Measurements from ENCODE around the gene CTNNA2. TPM values are rescaled to one million over a fixed set of nuclear protein-coding genes. Genes with fewer than 3 reads are reported as not detected.
A peak's percentile ranks its signal among the peaks of the same experiment; 100 is the strongest.

CTNNA2 gene
- total and polyA plus RNA-seq, 9 of the 15 experiments (the other 6 are each of a cell fraction or from before 2014, with no cell fraction given), result 0.03 to 0.40 (median 0.15) TPM

GRCh38 chr2:80322958-80323357 is 810.1 kb downstream of the CTNNA2 start:
- Histone ChIP-seq H3K36me3 (ENCODE audit: control insufficient read depth, insufficient read depth, low read length) (no peaks in the 10 kb centered on the region), H3K9me3 (replicated peaks; ENCODE audit: control insufficient read depth, insufficient read depth, low read depth, low read length) (no peaks in the 10 kb centered on the region), H3K9me1 (ENCODE audit: control insufficient read depth, insufficient read depth, low read length) (no peaks in the 10 kb centered on the region), H3K9ac (ENCODE audit: insufficient read depth in 1 of 2, low read depth in 2 of 2, low read length in 2 of 2) (no peak overlapping the region), H4K20me1 (replicated peaks; ENCODE audit: control insufficient read depth, insufficient read depth, low read length) (no peaks in the 10 kb centered on the region), H3K4me3 (no peak overlapping the region), H2AFZ (ENCODE audit: low read depth, low read length) (no peak overlapping the region), H3K79me2 (ENCODE audit: control insufficient read depth, insufficient read depth, low read length) (no peaks in the 10 kb centered on the region), H3K27me3 (ENCODE audit: control insufficient read depth in 2 of 2, insufficient read depth in 2 of 2, low read length in 2 of 2) (peaks cover 6 to 13% of the 10 kb centered on the region in 2 experiments; a peak in 3 of 5 replicates), H3K4me2 (ENCODE audit: insufficient read depth, low read length) (peak overlapping the region; percentile 12; the same call in 1 of the 2 replicates), H3K27ac (ENCODE audit: extremely low read depth, low read depth, low read length) (no peak overlapping the region), H3K4me1 (replicated peaks in 1 of 2; ENCODE audit: control insufficient read depth in 2 of 2, insufficient read depth in 2 of 2, low read length in 2 of 2) (peaks cover 0 to 6% of the 10 kb centered on the region in 2 experiments; a peak in 3 of 5 replicates)
- WGBS (ENCODE audit: insufficient coverage, low coverage, missing lambda C conversion rate), result 2% methylated on average over 14 of the region's 14 CpGs
- no peak for ATAC-seq
- in situ Hi-C loops (cut with MboI), result no loop called here
- TF ChIP-seq TBL1XR1 (IDR thresholded peaks at IDR 0.05; ENCODE audit: low read length in 2 of 2) (no peak), ZNF512 (tag; IDR thresholded peaks at IDR 0.05) (0 out of 2 replicates have a peak, but pooled peaks have one; percentile 29)
- no TSS peak for BruUV-seq (replicated peaks)
- POLR2A ChIA-PET, result no interaction called here
- no peak for FAIRE-seq
- DNase-seq (ENCODE audit: extremely low read depth in 1 of 4, low spot score in 3 of 4), result no peak
- CTCF ChIA-PET (ENCODE audit: low intra/inter-chr PET ratio), result no interaction called here
- intact Hi-C loops (cut with micrococcal nuclease), result loop anchor here (10.0 kb wide), 1 partner anchor 388 kb away; no protein-coding TSS in a partner anchor

DNA sequence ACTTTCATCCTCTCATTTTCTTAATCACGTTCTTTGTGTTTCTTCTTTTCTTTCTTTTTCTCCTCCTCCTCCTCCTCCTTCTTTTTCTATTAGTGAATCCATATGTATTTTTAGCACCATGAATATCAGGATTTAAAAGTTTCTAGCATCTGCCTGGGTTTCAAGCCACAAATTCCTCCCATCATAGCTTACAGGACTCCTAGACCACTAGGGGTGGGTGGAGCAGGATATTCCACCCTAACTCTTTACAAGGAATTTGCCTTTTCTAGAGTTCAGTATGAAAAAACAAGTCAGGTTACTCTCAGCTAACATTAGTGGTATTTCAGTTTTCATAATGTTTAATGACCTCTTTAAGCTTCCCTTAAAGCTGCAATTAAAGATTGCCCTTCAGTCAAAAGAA is 810.8 kb downstream of the CTNNA2 start:
- no peaks in the 10 kb centered on the region for H4K20me1 ChIP-seq (replicated peaks; ENCODE audit: control insufficient read depth, insufficient read depth, low read length)
- in situ Hi-C loops (cut with MboI) (no loop called here), intact Hi-C loops (cut with micrococcal nuclease) (loop anchor here (10.0 kb wide), 1 partner anchor 389 kb away; no protein-coding TSS in a partner anchor)
- ATAC-seq (no peak), DNase-seq (ENCODE audit: extremely low read depth in 1 of 4, low spot score in 3 of 4) (no peak), FAIRE-seq (no peak)
- H3K27me3 ChIP-seq (ENCODE audit: control insufficient read depth in 2 of 2, insufficient read depth in 2 of 2, low read length in 2 of 2), result peaks cover 6 to 13% of the 10 kb centered on the region in 2 experiments; a peak in 3 of 5 replicates
- no peak overlapping the region for H3K4me2 ChIP-seq (ENCODE audit: insufficient read depth, low read length)
- no peak overlapping the region for H3K9ac ChIP-seq (ENCODE audit: insufficient read depth in 1 of 2, low read depth in 2 of 2, low read length in 2 of 2)
- no peak overlapping the region for H3K4me3 ChIP-seq
- no peak overlapping the region for H3K27ac ChIP-seq (ENCODE audit: extremely low read depth, low read depth, low read length)
- H3K9me1 ChIP-seq (ENCODE audit: control insufficient read depth, insufficient read depth, low read length), result no peaks in the 10 kb centered on the region
- no peaks in the 10 kb centered on the region for H3K79me2 ChIP-seq (ENCODE audit: control insufficient read depth, insufficient read depth, low read length)
- ChIA-PET CTCF (ENCODE audit: low intra/inter-chr PET ratio) (no interaction called here), POLR2A (no interaction called here)
- no peaks in the 10 kb centered on the region for H3K36me3 ChIP-seq (ENCODE audit: control insufficient read depth, insufficient read depth, low read length)
- peaks cover 0 to 6% of the 10 kb centered on the region in 2 experiments; a peak in 3 of 5 replicates for H3K4me1 ChIP-seq (replicated peaks in 1 of 2; ENCODE audit: control insufficient read depth in 2 of 2, insufficient read depth in 2 of 2, low read length in 2 of 2)
- no peak overlapping the region for H2AFZ ChIP-seq (ENCODE audit: low read depth, low read length)
- H3K9me3 ChIP-seq (replicated peaks; ENCODE audit: control insufficient read depth, insufficient read depth, low read depth, low read length), result no peaks in the 10 kb centered on the region
- BruUV-seq (replicated peaks), result no TSS peak
- 0% methylated on average over 1 of the region's 1 CpG for WGBS (ENCODE audit: insufficient coverage, low coverage, missing lambda C conversion rate)
- TF ChIP-seq ELK1 (CRISPR knock-in tag; IDR thresholded peaks at IDR 0.05) (no peak), MCM2 (IDR thresholded peaks at IDR 0.05; ENCODE audit: low read depth) (no peak), RBBP5 (IDR thresholded peaks at IDR 0.05; ENCODE audit: borderline replicate concordance, insufficient read depth, low read length, poor library complexity, severe bottlenecking) (no peak), TSC22D4 (tag; IDR thresholded peaks at IDR 0.05) (no peak), ETV1 (tag; conservative IDR thresholded peaks at IDR 0.05; ENCODE audit: low read depth) (no peak), PPARD (CRISPR knock-in tag; IDR thresholded peaks at IDR 0.05) (no peak), CHD1 (IDR thresholded peaks at IDR 0.05; ENCODE audit: low read length) (no peak), CBX5 (IDR thresholded peaks at IDR 0.05; ENCODE audit: borderline replicate concordance, low read depth) (no peak), CHCHD3 (CRISPR knock-in tag; IDR thresholded peaks at IDR 0.05) (no peak), ATF7 (IDR thresholded peaks at IDR 0.05) (no peak)
- TF ChIP-seq, protein P1, sequence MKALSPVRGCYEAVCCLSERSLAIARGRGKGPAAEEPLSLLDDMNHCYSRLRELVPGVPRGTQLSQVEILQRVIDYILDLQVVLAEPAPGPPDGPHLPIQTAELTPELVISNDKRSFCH (CRISPR knock-in tag; IDR thresholded peaks at IDR 0.05), result no peak
- TF ChIP-seq, protein P1 (tag; IDR thresholded peaks at IDR 0.05), result no peak

Measured in K562 (cell line).